Measurements from ENCODE around the gene SCMH1. TPM values are rescaled to one million over a fixed set of nuclear protein-coding genes. Genes with fewer than 3 reads are reported as not detected.

SCMH1 gene
- total RNA-seq, 4 donors from 2014 or later = 45.6 to 102 (median 82.5) TPM

GRCh38 chr1:41158147-41158875, 83.8 kb downstream of the SCMH1 start:
- no peak for ATAC-seq
- WGBS, 2 donors (ENCODE audit: low coverage in 1 of 2) = 75 to 87% methylated on average over 3 of the region's 3 CpGs

GRCh38 chr1:41155105-41155504, 87.0 kb downstream of the SCMH1 start:
- TF ChIP-seq CTCF (IDR thresholded peaks at IDR 0.05) = no peak
- TF ChIP-seq POLR2A (IDR thresholded peaks at IDR 0.05) = no peak
- TF ChIP-seq POLR2AphosphoS5 (IDR thresholded peaks at IDR 0.05) = no peak
- TF ChIP-seq EP300 (IDR thresholded peaks at IDR 0.05) = no peak
- Histone ChIP-seq H3K9me3 (no peaks in the 10 kb centered on the region), H3K27me3 (no peaks in the 10 kb centered on the region), H3K27ac (no peak overlapping the region), H3K4me1 (peaks cover 2 to 41% (median 9%) of the 10 kb centered on the region in 3 donors), H3K4me3 (no peak overlapping the region), H3K36me3 (peaks cover 0 to 12% of the 10 kb centered on the region in 2 donors)
- WGBS, 2 donors (ENCODE audit: low coverage in 1 of 2) = 93 to 100% methylated on average over 1 of the region's 1 CpG
- ATAC-seq = no peak

More at GRCh38 chr1:41158147-41158875, 83.8 kb downstream of the SCMH1 start:
- peaks cover 0 to 17% (median 0%) of the 10 kb centered on the region in 3 donors for H3K4me1 ChIP-seq
- peaks cover 0 to 33% of the 10 kb centered on the region in 2 donors for H3K36me3 ChIP-seq
- H3K27ac ChIP-seq = no peak overlapping the region
- H3K4me3 ChIP-seq = no peak overlapping the region
- H3K9me3 ChIP-seq = no peaks in the 10 kb centered on the region
- H3K27me3 ChIP-seq = no peaks in the 10 kb centered on the region
- TF ChIP-seq POLR2A (IDR thresholded peaks at IDR 0.05) = no peak
- no peak for TF ChIP-seq POLR2AphosphoS5 (IDR thresholded peaks at IDR 0.05)
- TF ChIP-seq EP300 (IDR thresholded peaks at IDR 0.05) = no peak
- no peak for TF ChIP-seq CTCF (IDR thresholded peaks at IDR 0.05)

DNA sequence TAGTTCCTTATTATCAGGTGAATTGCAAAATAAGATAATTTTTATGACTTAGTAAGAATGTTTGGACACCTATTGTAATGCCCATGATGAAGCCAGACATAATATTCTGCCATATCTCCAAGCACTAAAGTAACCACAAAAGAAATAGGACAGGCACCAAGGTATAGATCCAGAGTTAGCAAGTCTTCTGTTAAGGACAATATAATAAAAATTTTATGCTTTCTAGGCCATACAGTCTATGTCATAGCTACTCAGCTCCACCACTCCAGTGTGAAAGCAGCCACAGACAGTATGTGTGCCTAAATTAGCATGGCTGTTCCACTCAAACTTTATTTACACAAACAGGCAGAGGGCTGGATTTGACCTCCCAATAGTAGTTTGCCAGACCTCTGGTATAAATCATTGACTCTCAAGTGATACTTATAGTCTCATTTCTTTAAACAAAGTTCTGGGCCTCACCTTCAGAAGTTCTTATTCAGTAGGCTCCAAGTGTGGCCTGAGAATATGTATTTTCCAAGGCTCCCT, 88.3 kb downstream of the SCMH1 start:
- TF ChIP-seq POLR2A (IDR thresholded peaks at IDR 0.05) = no peak
- no peak for TF ChIP-seq EP300 (IDR thresholded peaks at IDR 0.05)
- TF ChIP-seq CTCF (IDR thresholded peaks at IDR 0.05) = no peak
- no peak for TF ChIP-seq POLR2AphosphoS5 (IDR thresholded peaks at IDR 0.05)
- Histone ChIP-seq H3K4me1 (peaks cover 2 to 41% (median 9%) of the 10 kb centered on the region in 3 donors), H3K9me3 (no peaks in the 10 kb centered on the region), H3K27ac (peak overlapping the region in 3 of 4 donors; percentile 76 to 82 (median 79)), H3K36me3 (peaks cover 0 to 16% of the 10 kb centered on the region in 2 donors), H3K4me3 (no peak overlapping the region), H3K27me3 (no peaks in the 10 kb centered on the region)
- ATAC-seq = no peak

DNA sequence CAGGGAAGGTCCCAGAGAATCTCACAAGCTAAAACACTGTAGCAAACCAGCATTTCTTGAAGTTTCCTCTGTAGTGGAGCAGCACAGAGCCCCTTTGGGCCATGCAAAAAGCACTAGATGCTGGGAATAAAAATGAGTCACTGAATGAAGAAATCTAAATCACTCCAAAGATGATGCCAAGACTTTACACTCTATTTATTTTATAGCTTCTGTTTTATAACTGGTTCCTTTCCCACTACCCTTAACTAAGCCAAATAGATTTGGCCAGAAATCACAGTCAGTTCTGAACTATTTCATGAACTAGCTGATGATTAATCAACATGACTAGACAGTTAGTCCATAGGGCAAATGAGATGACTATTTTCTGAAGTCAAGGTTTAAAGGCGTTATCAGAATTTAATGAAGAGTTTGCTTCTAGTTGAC, 89.5 kb downstream of the SCMH1 start:
- Histone ChIP-seq H3K36me3 (peaks cover 0 to 17% of the 10 kb centered on the region in 2 donors), H3K4me1 (peaks cover 2 to 41% (median 9%) of the 10 kb centered on the region in 3 donors), H3K9me3 (no peaks in the 10 kb centered on the region), H3K27me3 (no peaks in the 10 kb centered on the region), H3K27ac (peak overlapping the region; percentile 53 to 82 (median 78)), H3K4me3 (no peak overlapping the region)
- no peak for TF ChIP-seq POLR2A (IDR thresholded peaks at IDR 0.05)
- TF ChIP-seq POLR2AphosphoS5 (IDR thresholded peaks at IDR 0.05) = peak; percentile 96
- peak; percentile 92 for ATAC-seq
- WGBS, 2 donors (ENCODE audit: low coverage in 1 of 2) = 25 to 45% methylated on average over 1 of the region's 1 CpG

DNA sequence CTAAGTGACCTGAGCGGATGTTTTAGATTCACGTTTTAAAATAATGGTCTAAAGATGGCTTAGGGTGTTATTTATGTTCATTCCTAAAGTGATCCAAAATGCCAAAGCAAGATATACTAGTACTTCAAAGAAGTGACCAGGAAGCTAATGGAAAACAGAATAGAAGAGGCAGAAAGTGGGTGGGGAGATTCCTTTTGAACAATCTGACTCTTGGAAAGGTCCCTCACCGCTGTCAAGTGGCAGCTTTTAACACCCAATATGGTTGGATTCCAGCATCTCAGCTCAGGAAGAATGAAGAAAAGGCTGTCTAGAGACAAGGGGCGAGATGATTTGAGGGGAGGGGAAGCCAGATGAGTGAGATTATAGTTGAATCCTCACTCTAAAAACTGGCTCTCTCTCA, 90.3 kb downstream of the SCMH1 start:
- Histone ChIP-seq H3K9me3 (no peaks in the 10 kb centered on the region), H3K4me3 (no peak overlapping the region), H3K27ac (peak overlapping the region; percentile 21 to 82 (median 78)), H3K4me1 (peaks cover 2 to 41% (median 9%) of the 10 kb centered on the region in 3 donors), H3K27me3 (no peaks in the 10 kb centered on the region), H3K36me3 (peaks cover 0 to 17% of the 10 kb centered on the region in 2 donors)
- TF ChIP-seq POLR2A (IDR thresholded peaks at IDR 0.05) (no peak), CTCF (IDR thresholded peaks at IDR 0.05) (no peak), POLR2AphosphoS5 (IDR thresholded peaks at IDR 0.05) (peak; percentile 3)
- 44 to 58% methylated on average over 4 of the region's 4 CpGs for WGBS, 2 donors (ENCODE audit: low coverage in 1 of 2)
- ATAC-seq = no peak

Measured in gastroesophageal sphincter (tissue), 4 donors.